Activated naive CD4-positive, alpha-beta T cell treated with anti-CD3 and anti-CD28 coated beads, Interleukin-2, amount 50 U/mL, for 24 hours (primary cell): ENCODE data around the gene IL17D.

Experiments
- H3K27ac Mint-ChIP-seq: one replicate; pipeline ENCODE4 v1.8.0; 2021; ENCODE audit warnings: mild to moderate bottlenecking, mixed read lengths
- H3K27me3 Mint-ChIP-seq: one replicate; pipeline ENCODE4 v1.8.0; 2021; ENCODE audit warnings: mixed read lengths
- H3K36me3 Mint-ChIP-seq: one replicate; pipeline ENCODE4 v1.8.0; 2021; ENCODE audit warnings: mixed read lengths
- H3K4me1 Mint-ChIP-seq: one replicate; pipeline ENCODE4 v1.8.0; 2021; ENCODE audit warnings: mixed read lengths
- H3K4me3 Mint-ChIP-seq: one replicate; pipeline ENCODE4 v1.8.0; 2021; ENCODE audit warnings: mild to moderate bottlenecking, mixed read lengths
- H3K9me3 Mint-ChIP-seq: one replicate; pipeline ENCODE4 v1.8.0; 2021; ENCODE audit warnings: mixed read lengths

IL17D gene

DNA sequence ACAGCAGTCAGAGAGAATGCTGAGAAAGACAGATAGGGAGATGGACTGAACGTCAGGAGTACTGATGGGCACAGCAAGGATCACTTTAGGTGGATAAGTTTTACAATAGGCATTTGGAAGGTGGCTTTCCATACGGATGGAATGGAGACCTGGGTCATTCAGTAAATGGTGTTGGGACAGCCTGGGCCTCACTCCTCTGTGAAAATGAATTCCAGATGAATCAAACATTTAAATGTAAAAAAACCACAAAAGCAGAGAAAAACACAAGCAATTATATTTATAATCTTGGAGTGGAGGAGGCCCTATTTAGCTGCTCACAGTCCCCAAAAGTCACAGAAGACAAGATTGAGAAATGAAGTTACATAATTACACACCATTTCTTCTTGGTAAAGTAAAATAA, 4.7 kb downstream of the IL17D start:
- peaks cover 2% of the 10 kb centered on the region for H3K27me3 Mint-ChIP-seq
- no peak overlapping the region for H3K27ac Mint-ChIP-seq
- no peaks in the 10 kb centered on the region for H3K9me3 Mint-ChIP-seq
- peaks cover 9% of the 10 kb centered on the region for H3K4me1 Mint-ChIP-seq
- no peak overlapping the region for H3K4me3 Mint-ChIP-seq
- H3K36me3 Mint-ChIP-seq: no peaks in the 10 kb centered on the region

- H3K36me3 Mint-ChIP-seq: no peaks in the 10 kb centered on the region
- H3K27me3 Mint-ChIP-seq: peaks cover 3% of the 10 kb centered on the region
- H3K27ac Mint-ChIP-seq: no peak overlapping the region
- peaks cover 12% of the 10 kb centered on the region for H3K4me1 Mint-ChIP-seq
- no peaks in the 10 kb centered on the region for H3K9me3 Mint-ChIP-seq
- H3K4me3 Mint-ChIP-seq: no peak overlapping the region
These were observed 5.9 kb downstream of the IL17D start for GRCh38 chr13:20709369-20709768.

- no peaks in the 10 kb centered on the region for H3K9me3 Mint-ChIP-seq
- H3K4me3 Mint-ChIP-seq: no peak overlapping the region
- peaks cover 3% of the 10 kb centered on the region for H3K27me3 Mint-ChIP-seq
- H3K4me1 Mint-ChIP-seq: peaks cover 12% of the 10 kb centered on the region
- H3K27ac Mint-ChIP-seq: no peak overlapping the region
- H3K36me3 Mint-ChIP-seq: no peaks in the 10 kb centered on the region
These were observed 6.3 kb downstream of the IL17D start for GRCh38 chr13:20709782-20710181.

DNA sequence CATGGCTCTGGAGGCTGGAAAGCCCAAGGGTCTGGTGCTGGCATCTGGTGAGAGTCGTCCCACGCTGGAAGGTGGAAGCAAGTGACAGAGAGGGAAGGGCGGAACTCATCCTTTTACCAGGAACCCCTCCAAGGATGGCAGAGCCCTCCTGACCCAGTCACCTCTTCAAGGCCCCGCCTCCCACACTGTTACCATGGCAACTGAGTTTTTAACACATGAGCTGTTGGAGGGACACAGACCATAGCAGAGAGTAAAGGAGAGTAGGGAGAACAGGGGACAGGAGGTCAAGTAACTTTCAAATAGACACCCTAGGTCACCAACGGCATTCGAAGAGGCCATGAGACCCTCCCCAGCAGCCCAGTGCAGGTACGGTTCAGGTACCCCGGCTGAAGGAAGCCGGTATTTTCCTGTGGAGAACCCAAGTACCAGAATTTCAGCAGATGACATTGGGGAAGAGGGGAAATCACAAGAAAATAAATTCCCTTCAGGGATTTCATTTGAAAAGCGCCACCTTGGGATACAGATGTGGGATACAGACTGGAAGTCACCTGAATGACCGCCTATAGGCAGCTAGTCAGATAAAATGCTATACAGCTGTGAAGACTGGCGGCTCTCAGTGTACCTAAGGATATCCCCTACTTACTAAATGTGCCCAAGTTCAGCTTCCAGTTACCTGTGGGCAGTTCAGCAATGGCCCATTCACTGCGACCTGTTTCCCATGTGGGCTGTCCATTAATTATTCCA, 8.0 kb downstream of the IL17D start:
- Mint-ChIP-seq H3K36me3 (no peaks in the 10 kb centered on the region), H3K27ac (no peak overlapping the region), H3K4me3 (no peak overlapping the region), H3K4me1 (peaks cover 12% of the 10 kb centered on the region), H3K9me3 (no peaks in the 10 kb centered on the region), H3K27me3 (peaks cover 3% of the 10 kb centered on the region)

DNA sequence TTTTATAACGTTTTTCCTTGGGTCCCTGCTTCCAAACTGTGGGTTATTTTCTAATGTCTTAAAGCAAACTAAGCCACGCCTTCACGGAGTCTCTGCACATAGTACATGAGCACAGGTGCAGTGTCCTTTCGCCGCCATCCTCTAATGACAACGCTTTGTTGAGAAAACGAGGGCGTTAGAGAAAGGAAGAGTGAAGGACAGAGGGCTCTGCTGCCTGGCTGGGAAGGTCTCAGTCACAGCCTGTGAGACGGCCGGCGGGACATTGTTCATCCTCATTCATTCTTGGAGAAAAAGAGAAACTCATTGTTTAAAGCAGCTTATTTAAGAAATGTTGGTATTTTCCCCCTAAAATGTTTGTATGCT, 9.5 kb downstream of the IL17D start:
- peaks cover 3% of the 10 kb centered on the region for H3K27me3 Mint-ChIP-seq
- no peak overlapping the region for H3K27ac Mint-ChIP-seq
- no peaks in the 10 kb centered on the region for H3K9me3 Mint-ChIP-seq
- peaks cover 12% of the 10 kb centered on the region for H3K4me1 Mint-ChIP-seq
- no peaks in the 10 kb centered on the region for H3K36me3 Mint-ChIP-seq
- H3K4me3 Mint-ChIP-seq: no peak overlapping the region

- Mint-ChIP-seq H3K4me1 (peaks cover 12% of the 10 kb centered on the region), H3K36me3 (no peaks in the 10 kb centered on the region), H3K9me3 (no peaks in the 10 kb centered on the region), H3K4me3 (no peak overlapping the region), H3K27me3 (peaks cover 3% of the 10 kb centered on the region), H3K27ac (no peak overlapping the region)
These were observed 10.3 kb downstream of the IL17D start for GRCh38 chr13:20713751-20714150.

GRCh38 chr13:20714161-20714560, 10.7 kb downstream of the IL17D start:
- H3K9me3 Mint-ChIP-seq: no peaks in the 10 kb centered on the region
- no peak overlapping the region for H3K27ac Mint-ChIP-seq
- peaks cover 12% of the 10 kb centered on the region for H3K4me1 Mint-ChIP-seq
- H3K4me3 Mint-ChIP-seq: no peak overlapping the region
- no peaks in the 10 kb centered on the region for H3K36me3 Mint-ChIP-seq
- peaks cover 3% of the 10 kb centered on the region for H3K27me3 Mint-ChIP-seq

GRCh38 chr13:20714563-20715329, 11.2 kb downstream of the IL17D start:
- peaks cover 3% of the 10 kb centered on the region for H3K27me3 Mint-ChIP-seq
- no peaks in the 10 kb centered on the region for H3K9me3 Mint-ChIP-seq
- H3K27ac Mint-ChIP-seq: no peak overlapping the region
- no peak overlapping the region for H3K4me3 Mint-ChIP-seq
- no peaks in the 10 kb centered on the region for H3K36me3 Mint-ChIP-seq
- peaks cover 12% of the 10 kb centered on the region for H3K4me1 Mint-ChIP-seq

DNA sequence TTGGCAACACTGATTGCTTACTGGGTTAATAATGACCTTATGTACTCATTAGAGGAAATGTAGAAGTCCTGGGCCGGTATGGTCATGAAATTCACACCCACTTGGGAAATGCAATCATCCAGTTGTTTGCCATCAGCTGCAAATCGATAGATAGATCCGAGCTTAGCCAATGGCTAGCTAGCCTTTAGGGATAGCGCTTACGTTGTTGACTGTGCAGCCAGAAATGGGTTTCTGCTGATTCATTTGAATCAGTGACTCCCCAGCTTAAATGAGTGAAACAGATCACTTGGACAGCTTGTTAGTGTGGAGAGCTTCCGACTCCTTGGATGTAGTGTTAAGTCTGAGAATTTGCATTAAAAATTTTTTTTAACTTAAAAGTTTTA, 11.8 kb downstream of the IL17D start:
- Mint-ChIP-seq H3K27ac (no peak overlapping the region), H3K4me1 (peaks cover 12% of the 10 kb centered on the region), H3K9me3 (no peaks in the 10 kb centered on the region), H3K27me3 (peaks cover 3% of the 10 kb centered on the region), H3K4me3 (no peak overlapping the region), H3K36me3 (no peaks in the 10 kb centered on the region)

- Mint-ChIP-seq H3K36me3 (no peaks in the 10 kb centered on the region), H3K9me3 (no peaks in the 10 kb centered on the region), H3K27me3 (peaks cover 12% of the 10 kb centered on the region), H3K4me1 (peaks cover 15% of the 10 kb centered on the region), H3K4me3 (no peak overlapping the region), H3K27ac (no peak overlapping the region)
These were observed 13.5 kb downstream of the IL17D start for GRCh38 chr13:20716951-20717350.

- Mint-ChIP-seq H3K27ac (peak overlapping the region; percentile 41), H3K4me3 (no peak overlapping the region), H3K36me3 (no peaks in the 10 kb centered on the region), H3K27me3 (peaks cover 16% of the 10 kb centered on the region), H3K4me1 (peaks cover 14% of the 10 kb centered on the region), H3K9me3 (no peaks in the 10 kb centered on the region)
These were observed 14.4 kb downstream of the IL17D start for GRCh38 chr13:20717581-20718542.

- Mint-ChIP-seq H3K9me3 (no peaks in the 10 kb centered on the region), H3K4me1 (peaks cover 8% of the 10 kb centered on the region), H3K27ac (no peak overlapping the region), H3K27me3 (peaks cover 16% of the 10 kb centered on the region), H3K36me3 (no peaks in the 10 kb centered on the region), H3K4me3 (no peak overlapping the region)
These were observed 15.6 kb downstream of the IL17D start for GRCh38 chr13:20718958-20719566.

- Mint-ChIP-seq H3K27ac (no peak overlapping the region), H3K36me3 (no peaks in the 10 kb centered on the region), H3K27me3 (peaks cover 16% of the 10 kb centered on the region)
These were observed 16.3 kb downstream of the IL17D start for GRCh38 chr13:20719783-20720182.

DNA sequence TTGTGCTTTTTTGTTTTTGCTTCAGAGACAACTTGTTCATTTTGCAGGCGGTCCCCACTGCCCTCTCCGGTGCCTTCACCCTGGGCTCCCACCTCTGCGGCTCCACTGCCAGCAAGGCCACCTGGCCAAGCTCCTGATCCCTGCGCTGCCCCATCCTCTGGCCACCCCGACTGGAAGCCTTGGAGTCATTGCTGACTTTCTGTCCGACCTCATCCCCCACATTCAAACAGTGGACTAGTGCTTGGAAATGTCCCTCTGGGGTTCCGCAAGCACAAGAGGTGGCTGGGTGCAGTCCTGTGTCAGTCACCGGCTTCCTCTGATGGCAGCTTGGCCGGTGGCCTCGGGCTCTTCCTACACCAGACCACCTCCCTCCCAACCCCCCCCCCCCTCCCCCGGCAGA, 17.0 kb downstream of the IL17D start:
- no peak overlapping the region for H3K4me3 Mint-ChIP-seq
- peaks cover 8% of the 10 kb centered on the region for H3K4me1 Mint-ChIP-seq
- H3K9me3 Mint-ChIP-seq: no peaks in the 10 kb centered on the region
- H3K27me3 Mint-ChIP-seq: peaks cover 16% of the 10 kb centered on the region
- no peaks in the 10 kb centered on the region for H3K36me3 Mint-ChIP-seq
- no peak overlapping the region for H3K27ac Mint-ChIP-seq

More at GRCh38 chr13:20719783-20720182, 16.3 kb downstream of the IL17D start:
- Mint-ChIP-seq H3K4me1 (peaks cover 8% of the 10 kb centered on the region), H3K9me3 (no peaks in the 10 kb centered on the region), H3K4me3 (no peak overlapping the region)

- no peak overlapping the region for H3K27ac Mint-ChIP-seq
- no peaks in the 10 kb centered on the region for H3K9me3 Mint-ChIP-seq
- H3K27me3 Mint-ChIP-seq: peaks cover 16% of the 10 kb centered on the region
- no peak overlapping the region for H3K4me3 Mint-ChIP-seq
- peaks cover 8% of the 10 kb centered on the region for H3K4me1 Mint-ChIP-seq
- no peaks in the 10 kb centered on the region for H3K36me3 Mint-ChIP-seq
These were observed 17.6 kb downstream of the IL17D start for GRCh38 chr13:20721058-20721453.
